Measurements from ENCODE around the gene C6orf136.

Gene C6orf136

DNA sequence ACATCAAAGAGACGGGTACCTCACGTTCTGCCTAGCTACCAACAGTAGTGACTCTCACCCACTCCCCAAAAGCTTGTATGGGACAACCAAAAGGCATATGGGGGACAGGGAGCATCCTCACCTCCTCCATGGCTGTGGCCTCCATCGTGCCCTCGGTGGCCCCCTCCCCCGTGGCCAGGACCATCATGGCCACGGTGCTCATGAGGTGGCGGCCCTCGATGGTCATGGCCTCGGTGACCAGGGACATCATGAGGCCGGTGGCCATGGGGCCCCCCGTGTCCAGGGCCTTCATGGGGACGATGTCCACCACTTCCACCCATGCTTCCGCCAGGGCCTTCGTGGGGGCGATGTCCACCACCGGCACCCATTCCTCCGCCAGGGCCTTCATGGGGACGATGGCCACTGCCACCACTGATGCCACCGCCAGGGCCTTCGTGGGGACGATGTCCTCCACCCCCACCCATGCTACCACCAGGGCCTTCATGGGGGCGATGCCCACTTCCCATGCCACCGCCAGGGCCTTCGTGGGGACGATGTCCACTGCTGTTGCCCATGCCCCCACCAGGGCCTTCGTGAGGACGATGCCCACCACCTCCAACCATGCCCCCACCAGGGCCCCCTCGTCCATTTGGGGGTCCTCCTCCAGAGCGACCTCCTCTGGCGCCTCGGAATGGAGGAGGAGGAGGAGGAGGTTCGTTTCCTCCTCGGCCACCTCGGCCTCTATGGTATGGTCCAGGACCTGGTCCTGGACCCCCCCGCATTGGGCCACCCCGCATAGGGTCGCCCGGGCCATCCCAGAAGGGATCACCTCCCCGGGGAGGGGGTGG lies 44.9 kb upstream of the C6orf136 start:
- TF ChIP-seq, protein P1, sequence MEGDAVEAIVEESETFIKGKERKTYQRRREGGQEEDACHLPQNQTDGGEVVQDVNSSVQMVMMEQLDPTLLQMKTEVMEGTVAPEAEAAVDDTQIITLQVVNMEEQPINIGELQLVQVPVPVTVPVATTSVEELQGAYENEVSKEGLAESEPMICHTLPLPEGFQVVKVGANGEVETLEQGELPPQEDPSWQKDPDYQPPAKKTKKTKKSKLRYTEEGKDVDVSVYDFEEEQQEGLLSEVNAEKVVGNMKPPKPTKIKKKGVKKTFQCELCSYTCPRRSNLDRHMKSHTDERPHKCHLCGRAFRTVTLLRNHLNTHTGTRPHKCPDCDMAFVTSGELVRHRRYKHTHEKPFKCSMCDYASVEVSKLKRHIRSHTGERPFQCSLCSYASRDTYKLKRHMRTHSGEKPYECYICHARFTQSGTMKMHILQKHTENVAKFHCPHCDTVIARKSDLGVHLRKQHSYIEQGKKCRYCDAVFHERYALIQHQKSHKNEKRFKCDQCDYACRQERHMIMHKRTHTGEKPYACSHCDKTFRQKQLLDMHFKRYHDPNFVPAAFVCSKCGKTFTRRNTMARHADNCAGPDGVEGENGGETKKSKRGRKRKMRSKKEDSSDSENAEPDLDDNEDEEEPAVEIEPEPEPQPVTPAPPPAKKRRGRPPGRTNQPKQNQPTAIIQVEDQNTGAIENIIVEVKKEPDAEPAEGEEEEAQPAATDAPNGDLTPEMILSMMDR (IDR thresholded peaks at IDR 0.05) = no peak

DNA sequence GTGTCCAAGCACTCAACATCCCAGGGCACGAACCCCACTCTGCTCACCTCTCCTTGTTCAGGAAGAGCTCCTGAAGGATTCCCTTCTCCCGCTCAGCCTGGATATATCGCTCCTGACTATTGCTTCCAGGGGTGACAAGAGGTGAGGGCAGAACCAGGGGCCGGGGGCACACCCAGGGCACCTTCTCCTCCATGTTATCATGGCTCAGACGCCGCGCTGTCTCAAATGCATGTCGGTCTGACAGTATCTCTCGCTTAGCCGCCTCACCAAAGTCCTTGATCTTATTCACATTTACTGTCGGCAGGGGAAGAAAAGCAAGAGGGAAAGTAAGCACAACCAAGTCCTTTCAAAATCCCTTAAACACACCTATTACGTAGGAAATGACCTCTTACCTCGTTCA lies 43.0 kb upstream of the C6orf136 start:
- TF ChIP-seq, protein P1 (IDR thresholded peaks at IDR 0.05) = no peak

DNA sequence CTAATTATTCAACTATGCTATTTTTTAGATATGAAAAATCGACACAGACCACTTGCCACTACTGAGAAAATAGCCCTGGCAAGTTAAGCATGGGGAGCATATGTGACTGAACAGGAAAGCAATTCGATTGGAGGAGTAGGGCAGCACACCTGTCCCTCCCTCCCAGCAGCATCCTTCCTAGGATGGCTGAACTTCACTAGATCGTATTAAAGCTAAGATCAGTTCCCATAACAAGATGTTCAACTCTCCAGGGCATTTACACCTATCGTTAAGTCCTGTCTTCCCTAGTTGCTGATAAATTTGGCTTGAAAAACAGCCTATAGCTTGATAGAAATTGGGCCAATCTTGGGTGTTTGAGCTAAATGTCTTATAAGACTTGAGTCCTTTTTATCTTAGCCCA lies 36.9 kb upstream of the C6orf136 start:
- TF ChIP-seq, protein P1 (IDR thresholded peaks at IDR 0.05) = no peak

GRCh38 chr6:30611150-30611855 lies 35.6 kb upstream of the C6orf136 start:
- TF ChIP-seq, protein P1 (IDR thresholded peaks at IDR 0.05) = no peak

- TF ChIP-seq, protein P1 (IDR thresholded peaks at IDR 0.05) = no peak
Measured at GRCh38 chr6:30611856-30612194, 35.1 kb upstream of the C6orf136 start.

GRCh38 chr6:30612213-30612612 lies 34.7 kb upstream of the C6orf136 start:
- TF ChIP-seq, protein P1 (IDR thresholded peaks at IDR 0.05) = peak; percentile 40; the same call in 1 of the 2 replicates

GRCh38 chr6:30612687-30613248 lies 34.2 kb upstream of the C6orf136 start:
- TF ChIP-seq, protein P1 (IDR thresholded peaks at IDR 0.05) = no peak
